HG02759 (cell line): ENCODE measurements around the gene CENPB.
A peak's percentile ranks its signal among the peaks of the same experiment; 100 is the strongest.
"Not testable (repeated sequence)": the region's sequence is repeated elsewhere in the genome, so short reads cannot be mapped to it uniquely, and the experiment has no call there.

Experiments used
- ATAC-seq: cut with Tn5 transposase; IDR thresholded peaks from one replicate; pipeline ENCODE4 v1.9.1; 2021; ENCODE audit warnings: mild to moderate bottlenecking, moderate library complexity; ENCODE audit not compliant: unreplicated experiment

Gene CENPB

GRCh38 chr20:3786665-3787323 is at the start of gene CENPB:
Gene CENPB, minus strand, starts transcription at chr20:3786740. Its CDS starts 257 bp downstream, at chr20:3786483.
- peak; percentile 90 for ATAC-seq

DNA sequence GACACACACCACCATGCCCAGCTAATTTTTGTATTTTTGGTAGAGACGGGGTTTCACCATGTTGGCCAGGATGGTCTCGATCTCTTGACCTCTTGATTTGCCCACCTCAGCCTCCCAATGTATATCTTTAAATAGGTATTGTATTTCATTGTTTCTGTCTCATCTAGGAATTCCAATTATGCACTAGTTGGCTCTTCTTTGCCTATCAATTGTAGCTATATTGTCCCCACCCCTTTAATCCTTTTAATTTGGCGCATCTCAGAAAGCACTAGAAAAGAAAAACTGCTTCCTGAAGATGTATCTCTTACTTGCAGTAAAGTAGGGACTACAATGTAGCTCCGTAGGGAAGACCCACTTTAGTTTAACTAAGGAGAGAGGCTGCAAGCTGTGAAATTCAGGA is 49.6 kb upstream of the CENPB start:
- no peak for ATAC-seq

GRCh38 chr20:3829891-3830290 is 43.4 kb upstream of the CENPB start:
- ATAC-seq, result not testable (repeated sequence)

- no peak for ATAC-seq
These were observed 42.3 kb upstream of the CENPB start for GRCh38 chr20:3828798-3829197.

DNA sequence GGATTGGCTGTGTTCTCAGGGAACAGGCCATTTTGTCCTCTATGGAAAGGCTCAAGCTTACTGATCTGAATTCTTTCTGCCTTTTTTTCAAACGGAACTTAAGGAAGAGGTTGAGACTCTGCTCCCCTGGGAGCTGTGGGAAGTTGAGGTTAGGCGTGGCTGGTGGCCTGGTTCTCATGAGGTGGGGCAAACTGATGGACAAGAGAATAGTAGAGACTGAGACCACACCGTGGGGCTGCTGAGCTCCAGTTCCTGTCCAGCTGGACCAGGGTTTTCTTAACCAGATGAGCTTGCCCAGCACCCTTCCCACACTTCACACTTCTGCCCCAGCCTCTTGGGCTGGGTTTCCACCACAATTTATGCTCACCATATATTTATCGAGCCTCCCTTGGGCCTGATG is 39.9 kb upstream of the CENPB start:
- no peak for ATAC-seq

- no peak for ATAC-seq
These were observed 39.0 kb upstream of the CENPB start for GRCh38 chr20:3825526-3825925.

GRCh38 chr20:3823881-3824280 is 37.3 kb upstream of the CENPB start:
- ATAC-seq, result no peak

DNA sequence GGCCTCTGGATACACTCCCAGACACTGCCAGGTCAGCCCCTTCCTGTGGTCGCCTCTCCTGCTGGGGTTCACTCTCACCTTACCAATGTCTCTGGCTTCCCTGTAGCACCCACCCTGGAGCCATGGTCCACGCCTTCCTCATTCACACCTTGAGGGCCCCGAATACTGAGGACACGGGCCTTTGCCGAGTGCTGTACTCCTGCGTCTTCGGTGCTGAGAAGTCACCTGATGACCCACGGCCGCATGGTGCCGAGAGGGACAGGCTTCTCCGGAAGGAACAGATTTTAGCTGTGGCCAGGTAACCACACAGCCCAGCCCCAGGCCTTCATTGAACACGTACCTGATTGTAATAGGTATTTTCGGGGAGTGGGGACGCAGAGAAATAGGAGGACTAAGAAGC is 35.5 kb upstream of the CENPB start:
- no peak for ATAC-seq

- peak; percentile 1 for ATAC-seq
These were observed 34.6 kb upstream of the CENPB start for GRCh38 chr20:3820901-3821727.

DNA sequence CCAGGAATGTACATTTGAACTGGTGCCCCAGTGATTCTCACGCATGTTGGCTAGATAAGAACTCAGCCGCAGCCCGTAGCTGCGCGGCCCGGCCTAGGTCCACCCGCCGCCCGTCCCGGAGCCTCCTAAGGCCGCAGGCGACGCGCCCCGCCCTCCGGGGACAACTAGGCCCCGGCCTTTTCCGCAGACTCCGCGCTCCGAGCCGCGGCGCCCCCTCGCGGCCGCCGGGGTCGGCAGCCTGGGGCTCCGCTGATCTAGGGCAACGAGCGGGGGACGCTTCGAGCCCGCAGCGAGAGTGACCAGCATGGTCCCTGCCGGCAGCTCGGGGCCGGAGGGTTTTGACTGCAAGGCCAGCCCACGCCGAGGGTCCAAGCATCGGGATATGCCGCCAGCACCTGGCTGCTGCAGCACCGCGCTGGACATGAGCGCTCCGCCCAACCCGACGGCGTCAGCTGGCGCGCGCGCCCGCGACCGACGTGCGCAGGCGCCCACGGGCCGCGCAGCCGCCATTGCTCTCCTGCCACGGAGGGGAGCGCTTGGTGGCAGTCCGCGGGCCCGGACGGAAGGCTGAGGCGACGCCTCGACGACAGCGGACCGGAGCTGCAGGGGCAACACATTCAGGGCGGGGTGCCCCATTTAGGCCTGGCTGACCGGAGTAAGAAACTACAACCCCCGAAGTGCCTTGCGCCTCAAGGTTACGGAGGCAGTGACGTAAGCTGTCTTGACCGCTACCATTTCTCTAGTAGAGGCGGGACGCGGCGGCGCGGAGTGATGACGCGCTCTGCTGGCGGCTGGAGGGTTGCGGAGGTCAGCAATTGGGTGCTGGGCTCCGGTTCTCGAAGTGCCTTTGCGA is 33.7 kb upstream of the CENPB start, which contains the start of gene AP5S1:
Gene AP5S1 (plus strand): TSS at position 500 of the 853 bp plus-strand sequence. CDS start 1,571 bp downstream, outside the sequence.
- ATAC-seq, result peak; percentile 85

DNA sequence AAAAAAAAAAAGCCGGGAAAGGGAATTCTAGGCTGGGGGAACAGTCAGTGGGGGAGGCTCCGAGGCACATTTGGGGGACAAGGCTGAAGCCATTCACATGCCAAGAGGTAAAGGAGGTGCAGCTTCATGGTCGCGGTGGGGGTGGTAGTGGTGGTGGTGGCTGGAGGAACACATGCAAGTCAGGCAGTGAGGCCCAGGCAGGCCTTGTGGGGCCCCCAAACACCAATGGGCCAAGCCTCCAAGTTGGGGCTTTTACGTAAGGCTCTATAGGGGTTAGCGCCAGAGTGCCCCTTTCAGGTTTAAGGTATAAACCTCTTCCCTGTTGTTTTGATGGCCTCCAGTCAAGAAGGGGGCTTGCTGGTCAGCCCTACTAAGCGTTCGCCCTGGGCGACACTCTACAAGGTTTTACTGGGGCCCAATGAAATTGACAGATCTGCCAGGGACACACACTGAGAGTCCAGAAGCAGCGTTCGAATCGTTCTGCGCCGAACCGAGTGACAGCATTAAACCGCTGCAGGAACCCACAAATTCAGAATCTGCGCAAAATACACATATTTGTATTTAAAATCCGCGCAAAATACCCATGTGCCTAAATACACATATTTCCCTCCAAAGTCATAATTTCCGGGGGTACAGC is 33.0 kb upstream of the CENPB start:
- ATAC-seq, result no peak

GRCh38 chr20:3818155-3819151 is 31.9 kb upstream of the CENPB start:
- no peak for ATAC-seq

GRCh38 chr20:3815703-3816315 is 29.3 kb upstream of the CENPB start:
- ATAC-seq, result no peak

- no peak for ATAC-seq
These were observed 28.5 kb upstream of the CENPB start for GRCh38 chr20:3814928-3815495.

DNA sequence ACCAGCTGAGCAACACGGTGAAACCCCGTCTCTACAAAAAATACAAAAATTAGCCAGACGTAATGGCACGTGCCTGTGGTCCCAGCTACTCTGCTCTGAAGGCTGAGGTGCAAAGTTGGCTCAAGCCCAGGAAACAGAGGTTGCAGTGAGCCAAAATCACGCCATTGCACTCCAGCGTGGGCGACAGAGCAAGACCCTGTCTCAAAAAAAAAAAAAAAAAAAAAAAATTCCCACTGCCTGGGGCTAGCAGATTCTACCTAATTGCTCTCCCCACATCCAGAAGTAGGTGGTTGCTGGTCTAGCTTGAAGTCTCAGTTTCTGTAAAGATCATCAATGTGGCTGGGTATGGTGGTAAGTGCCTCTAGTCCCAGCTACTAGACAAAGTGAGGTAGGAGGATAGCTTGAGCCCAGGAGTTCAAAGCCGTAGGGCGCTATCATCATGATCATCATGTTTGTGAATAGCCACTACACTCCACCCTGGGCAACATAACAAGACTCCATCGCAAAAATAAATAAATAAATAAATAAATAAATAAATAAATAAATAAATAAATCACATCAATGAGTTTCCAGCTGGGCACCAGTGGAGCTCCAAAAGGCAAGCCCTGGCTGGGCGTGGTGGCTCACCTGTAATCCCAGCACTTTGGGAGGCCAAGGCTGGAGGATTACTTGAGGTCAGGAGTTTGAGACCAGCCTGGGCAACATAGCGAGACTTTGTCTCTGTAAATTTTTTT is 27.5 kb upstream of the CENPB start:
- no peak for ATAC-seq

GRCh38 chr20:3812975-3813847 is 26.7 kb upstream of the CENPB start:
- ATAC-seq, result no peak

DNA sequence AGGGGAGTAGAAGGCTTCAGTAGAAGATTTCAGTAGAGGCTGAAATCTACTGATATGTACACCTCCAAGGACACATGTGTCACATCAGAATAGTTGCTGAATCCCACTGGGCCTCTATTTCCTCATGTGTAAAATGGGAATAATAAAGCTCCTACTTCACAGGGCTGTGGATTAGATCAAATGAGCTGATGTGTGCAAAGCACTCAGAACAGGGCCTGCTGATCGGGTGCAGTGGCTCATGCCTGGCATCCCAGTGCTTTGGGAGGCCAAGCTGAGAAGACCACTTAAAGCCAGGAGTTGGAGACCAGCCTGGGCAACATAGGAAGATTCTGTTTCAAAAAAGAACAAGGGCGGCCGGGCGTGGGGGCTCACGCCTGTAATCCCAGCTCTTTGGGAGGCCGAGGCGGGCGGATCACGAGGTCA is 25.7 kb upstream of the CENPB start:
- no peak for ATAC-seq
